Breast epithelium (tissue), 4 donors: Measurements from ENCODE around the gene ATXN10. TPM values are rescaled to one million over a fixed set of nuclear protein-coding genes. Genes with fewer than 3 reads are reported as not detected.

ENCODE experiments used
- DNase-seq, 2 donors: peaks; one replicate each; pipeline ENCODE4 v3.0.0-alpha.2; 2019; ENCODE audit warnings: low spot score in 2 of 2
- H3K27ac ChIP-seq, 2 donors: fragments of 200-600 bp; sonication (generic) in 1 of 2; one replicate each; pipeline ENCODE4 v1.5.1; 2016 to 2019; ENCODE audit warnings: mild to moderate bottlenecking in 1 of 2
- H3K27me3 ChIP-seq, 2 donors: fragments of 200-600 bp; sonication (generic) in 1 of 2; one replicate each; pipeline versions ENCODE4 v1.5.1 to v1.6.0; 2017 to 2019; ENCODE audit warnings: control low read depth in 1 of 2, mild to moderate bottlenecking in 1 of 2
- H3K36me3 ChIP-seq: fragments of 200-600 bp; one replicate; pipeline ENCODE4 v1.5.1; 2019
- H3K4me1 ChIP-seq, 2 donors: fragments of 200-600 bp; sonication (generic); one replicate each; pipeline ENCODE4 v1.5.1; 2016 to 2019; ENCODE audit warnings: control low read depth in 1 of 2
- H3K4me3 ChIP-seq, 3 donors: fragments of 200-600 bp; sonication (generic); 1 replicate in 2 of 3; 2 replicates in 1 of 3; pipeline ENCODE4 v1.5.1; 2016 to 2019; ENCODE audit warnings: mild to moderate bottlenecking in 3 of 3, moderate library complexity in 2 of 3
- H3K9me3 ChIP-seq, 2 donors: fragments of 200-600 bp; sonication (generic) in 1 of 2; one replicate each; pipeline ENCODE4 v1.5.1; 2016 to 2019; ENCODE audit warnings: control low read depth in 1 of 2
- CTCF ChIP-seq, 3 donors: fragments of 450-650 bp; IDR thresholded peaks; one replicate each; pipeline ENCODE4 v1.5.1; 2016 to 2017; ENCODE audit warnings: antibody characterized with exemption in 3 of 3, mild to moderate bottlenecking in 3 of 3, moderate library complexity in 3 of 3
- POLR2A ChIP-seq: fragments of 450-650 bp; IDR thresholded peaks from one replicate; pipeline ENCODE4 v1.6.1; 2016; ENCODE audit warnings: antibody characterized with exemption, mild to moderate bottlenecking, moderate library complexity
- POLR2AphosphoS5 ChIP-seq, 3 donors: sonication (generic); formaldehyde crosslinking; IDR thresholded peaks; one replicate each; pipeline ENCODE4 v1.6.1; 2017; ENCODE audit warnings: antibody characterized with exemption in 3 of 3
- intact Hi-C: fragments of 100-400 bp; cut with DNase I; formaldehyde crosslinking; loops from one replicate; pipeline ENCODE4 v1.15.1; 2023; ENCODE audit warnings: low total_unique reads
- total RNA-seq, 3 donors: library from RNA; depleted of rRNA; stranded (reverse); fragments of >200 nt; gene quantifications; one replicate each; pipeline ENCODE4 v1.1.0, GENCODE V29; 2016

Gene ATXN10
- total RNA-seq, 3 donors from 2014 or later, result 78.6 to 145 (median 138) TPM

GRCh38 chr22:45632791-45633515 is 38.7 kb upstream of the ATXN10 start:
- H3K9me3 ChIP-seq, result no peaks in the 10 kb centered on the region
- H3K4me3 ChIP-seq, result peak overlapping the region in 2 of 3 donors; percentile 20 to 43
- no peaks in the 10 kb centered on the region for H3K27me3 ChIP-seq
- no peaks in the 10 kb centered on the region for H3K36me3 ChIP-seq
- DNase-seq, result no peak
- intact Hi-C loops, result no loop called here
- H3K4me1 ChIP-seq, result no peaks in the 10 kb centered on the region
- H3K27ac ChIP-seq, result peak overlapping the region in 1 of 2 donors; percentile 30
- TF ChIP-seq POLR2A (no peak), POLR2AphosphoS5 (IDR thresholded peaks at IDR 0.05) (no peak), CTCF (IDR thresholded peaks at IDR 0.05) (no peak)

- peak in 1 of 2 donors; percentile 27 for DNase-seq
- Histone ChIP-seq H3K4me1 (peaks cover 0 to 8% of the 10 kb centered on the region in 2 donors), H3K27me3 (no peaks in the 10 kb centered on the region), H3K9me3 (no peaks in the 10 kb centered on the region), H3K4me3 (no peak overlapping the region), H3K36me3 (no peaks in the 10 kb centered on the region), H3K27ac (no peak overlapping the region)
- TF ChIP-seq POLR2AphosphoS5 (IDR thresholded peaks at IDR 0.05), result no peak
- intact Hi-C loops, result no loop called here
Measured at GRCh38 chr22:45636683-45637082, 35.0 kb upstream of the ATXN10 start.

GRCh38 chr22:45638197-45638596 is 33.4 kb upstream of the ATXN10 start:
- no peak for DNase-seq
- intact Hi-C loops, result no loop called here
- no peaks in the 10 kb centered on the region for H3K27me3 ChIP-seq
- no peak overlapping the region for H3K27ac ChIP-seq
- no peaks in the 10 kb centered on the region for H3K9me3 ChIP-seq
- no peak overlapping the region for H3K4me3 ChIP-seq
- H3K4me1 ChIP-seq, result peaks cover 0 to 8% of the 10 kb centered on the region in 2 donors
- no peak for TF ChIP-seq CTCF (IDR thresholded peaks at IDR 0.05)
- no peak for TF ChIP-seq POLR2A
- no peak for TF ChIP-seq POLR2AphosphoS5 (IDR thresholded peaks at IDR 0.05)
- no peaks in the 10 kb centered on the region for H3K36me3 ChIP-seq

- intact Hi-C loops, result no loop called here
- DNase-seq, result no peak
- TF ChIP-seq CTCF (IDR thresholded peaks at IDR 0.05) (no peak), POLR2A (no peak), POLR2AphosphoS5 (IDR thresholded peaks at IDR 0.05) (peak in 1 of 3 donors; percentile 77)
- Histone ChIP-seq H3K36me3 (no peaks in the 10 kb centered on the region), H3K4me1 (peaks cover 0 to 8% of the 10 kb centered on the region in 2 donors), H3K9me3 (no peaks in the 10 kb centered on the region), H3K27me3 (no peaks in the 10 kb centered on the region), H3K4me3 (no peak overlapping the region), H3K27ac (no peak overlapping the region)
Measured at GRCh38 chr22:45638834-45639746, 32.5 kb upstream of the ATXN10 start.

- no peak for DNase-seq
- TF ChIP-seq POLR2AphosphoS5 (IDR thresholded peaks at IDR 0.05) (no peak), CTCF (IDR thresholded peaks at IDR 0.05) (no peak), POLR2A (no peak)
- H3K27ac ChIP-seq, result no peak overlapping the region
- intact Hi-C loops, result no loop called here
- no peak overlapping the region for H3K4me3 ChIP-seq
- H3K36me3 ChIP-seq, result no peaks in the 10 kb centered on the region
- H3K9me3 ChIP-seq, result no peaks in the 10 kb centered on the region
- H3K27me3 ChIP-seq, result no peaks in the 10 kb centered on the region
- H3K4me1 ChIP-seq, result peaks cover 0 to 8% of the 10 kb centered on the region in 2 donors
Measured at GRCh38 chr22:45639747-45640102, 31.9 kb upstream of the ATXN10 start.
